HG03432 (cell line): ENCODE results near the gene TJAP1.

ENCODE experiments used
- ATAC-seq: cut with Tn5 transposase; IDR thresholded peaks from one replicate; pipeline ENCODE4 v1.9.1; 2021; ENCODE audit warnings: mild to moderate bottlenecking, moderate library complexity; ENCODE audit not compliant: unreplicated experiment

TJAP1 gene

GRCh38 chr6:43504756-43505593 lies 27.6 kb downstream of the TJAP1 start:
- ATAC-seq: no peak

- ATAC-seq: no peak
These were observed 28.3 kb downstream of the TJAP1 start for GRCh38 chr6:43505718-43506117.

- ATAC-seq: no peak
These were observed 28.8 kb downstream of the TJAP1 start for GRCh38 chr6:43506171-43506570.

- ATAC-seq: peak; percentile 50
These were observed 29.5 kb downstream of the TJAP1 start for GRCh38 chr6:43506667-43507471.

GRCh38 chr6:43508481-43509141 lies 31.2 kb downstream of the TJAP1 start:
- no peak for ATAC-seq

- peak; percentile 14 for ATAC-seq
These were observed 32.0 kb downstream of the TJAP1 start for GRCh38 chr6:43509142-43509983.

GRCh38 chr6:43509984-43510826 lies 32.8 kb downstream of the TJAP1 start, which contains the start of gene LRRC73:
TSS of gene LRRC73 (minus strand) at chr6:43510346. CDS start at chr6:43509785, 561 bp downstream.
- ATAC-seq: peak; percentile 69

GRCh38 chr6:43510827-43511163 lies 33.4 kb downstream of the TJAP1 start:
- no peak for ATAC-seq

- ATAC-seq: no peak
These were observed 34.5 kb downstream of the TJAP1 start for GRCh38 chr6:43511824-43512415.

GRCh38 chr6:43515808-43516207 lies 38.4 kb downstream of the TJAP1 start:
- no peak for ATAC-seq

GRCh38 chr6:43516367-43516696 lies 39.0 kb downstream of the TJAP1 start:
- ATAC-seq: no peak

- ATAC-seq: peak; percentile 85
These were observed 39.5 kb downstream of the TJAP1 start, which contains the start of the genes POLR1C and YIPF3 for GRCh38 chr6:43516697-43517504. TSS of gene POLR1C (plus strand) at chr6:43517089. CDS start at chr6:43517110, 21 bp downstream. TSS of gene YIPF3 (minus strand) at chr6:43516926. CDS start at chr6:43516807, 119 bp downstream.

- no peak for ATAC-seq
These were observed 40.4 kb downstream of the TJAP1 start for GRCh38 chr6:43517505-43518357.

- ATAC-seq: no peak
These were observed 42.7 kb downstream of the TJAP1 start for GRCh38 chr6:43520097-43520496.

GRCh38 chr6:43521836-43522235 lies 44.5 kb downstream of the TJAP1 start:
- no peak for ATAC-seq

GRCh38 chr6:43522547-43523261 lies 45.3 kb downstream of the TJAP1 start:
- no peak for ATAC-seq

GRCh38 chr6:43523284-43523683 lies 45.9 kb downstream of the TJAP1 start:
- ATAC-seq: no peak
